ENCODE results near the gene MSANTD2. TPM values are rescaled to one million over a fixed set of nuclear protein-coding genes. Genes with fewer than 3 reads are reported as not detected.

The MSANTD2 gene
- polyA plus RNA-seq, 1 of the 3 experiments (the other 2 are of a cell fraction): 6.4 TPM

- no peak for TF ChIP-seq REST (IDR thresholded peaks at IDR 0.05; ENCODE audit: low read depth, low read length)
- TF ChIP-seq IRF3 (IDR thresholded peaks at IDR 0.05; ENCODE audit: low read depth, low read length): no peak
- no peak for TF ChIP-seq MEF2A (IDR thresholded peaks at IDR 0.05; ENCODE audit: borderline replicate concordance, low read depth)
- no peak for TF ChIP-seq CTCF (IDR thresholded peaks at IDR 0.05)
- no peak for TF ChIP-seq RAD21 (IDR thresholded peaks at IDR 0.05; ENCODE audit: low read length)
- no peak for TF ChIP-seq ELF1 (IDR thresholded peaks at IDR 0.05)
- no peak for TF ChIP-seq TAF1 (IDR thresholded peaks at IDR 0.05; ENCODE audit: borderline replicate concordance, low read depth, low read length)
- WGBS (ENCODE audit: low lambda C conversion rate): 96% methylated on average over 8 of the region's 8 CpGs
- no peaks in the 10 kb centered on the region for H3K9me2 ChIP-seq
- DNase-seq: no peak
- H3K9ac ChIP-seq: no peak overlapping the region
- no peaks in the 10 kb centered on the region for H3K79me2 ChIP-seq (ENCODE audit: insufficient read depth)
- no peaks in the 10 kb centered on the region for H4K20me1 ChIP-seq (ENCODE audit: insufficient read depth)
- CTCF ChIA-PET: interaction anchor here (0.8 to 17.8 kb wide), 22 partner anchors 10 to 434 kb away, joined by 3 to 220 read pairs (median 7); partner anchors contain the start of genes ROBO3 and VSIG2
- H2AFZ ChIP-seq (ENCODE audit: low read depth): peak overlapping the region; percentile 74
- H3K9me3 ChIP-seq: no peaks in the 10 kb centered on the region
- POLR2A ChIA-PET: no interaction called here
- no peak overlapping the region for H3K27ac ChIP-seq (ENCODE audit: low read depth in 2 of 2, low read length in 1 of 2)
- H3K4me3 ChIP-seq (ENCODE audit: low read depth in 2 of 2, low read length in 1 of 2): no peak overlapping the region
- no peaks in the 10 kb centered on the region for H3K36me3 ChIP-seq (replicated peaks in 1 of 2; ENCODE audit: control insufficient read depth in 1 of 2, insufficient read depth in 2 of 2, low read length in 1 of 2)
- no peak overlapping the region for H3K4me2 ChIP-seq
- no peaks in the 10 kb centered on the region; the same call in none of the 2 replicates for H3K27me3 ChIP-seq (ENCODE audit: insufficient read depth)
- peaks cover 2 to 3% of the 10 kb centered on the region in 2 experiments; a peak in 2 of 4 replicates for H3K4me1 ChIP-seq (ENCODE audit: control insufficient read depth in 1 of 2, insufficient read depth in 2 of 2, low read depth in 1 of 2, low read length in 1 of 2)
- H3F3A ChIP-seq (replicated peaks; ENCODE audit: insufficient read depth): peaks cover 10% of the 10 kb centered on the region
These were observed 35.7 kb upstream of the MSANTD2 start for GRCh38 chr11:124835918-124836317.

GRCh38 chr11:124834526-124835180 is 34.4 kb upstream of the MSANTD2 start:
- POLR2A ChIA-PET: no interaction called here
- TF ChIP-seq EP300 (IDR thresholded peaks at IDR 0.05; ENCODE audit: borderline replicate concordance in 1 of 2, low read depth in 1 of 2, low read length in 1 of 2) (no peak), CHD2 (IDR thresholded peaks at IDR 0.05; ENCODE audit: low read length, partially characterized antibody) (no peak), EZH2phosphoT487 (IDR thresholded peaks at IDR 0.05; ENCODE audit: borderline replicate concordance, low read depth) (no peak), ELF1 (IDR thresholded peaks at IDR 0.05) (no peak), FOXJ3 (CRISPR knock-in tag; IDR thresholded peaks at IDR 0.05) (no peak), MAX (IDR thresholded peaks at IDR 0.05; ENCODE audit: low read depth) (no peak), POLR2AphosphoS5 (IDR thresholded peaks at IDR 0.05; ENCODE audit: low read depth, low read length) (no peak), JUND (IDR thresholded peaks at IDR 0.05) (no peak), ZBTB33 (IDR thresholded peaks at IDR 0.05; ENCODE audit: borderline replicate concordance, low read depth) (no peak)

More at GRCh38 chr11:124834526-124835180, 34.4 kb upstream of the MSANTD2 start:
- CTCF ChIA-PET: interaction anchor here (0.7 to 17.8 kb wide), 4 partner anchors 9 to 190 kb away, joined by 3 to 220 read pairs (median 20); partner anchors contain the start of gene ROBO3
- Histone ChIP-seq H3K4me2 (no peak overlapping the region), H3K9ac (no peak overlapping the region), H3K27ac (ENCODE audit: low read depth in 2 of 2, low read length in 1 of 2) (no peak overlapping the region), H3K27me3 (ENCODE audit: insufficient read depth) (no peaks in the 10 kb centered on the region; the same call in none of the 2 replicates), H3K9me2 (no peaks in the 10 kb centered on the region), H3F3A (replicated peaks; ENCODE audit: insufficient read depth) (peaks cover 10% of the 10 kb centered on the region), H3K36me3 (replicated peaks in 1 of 2; ENCODE audit: control insufficient read depth in 1 of 2, insufficient read depth in 2 of 2, low read length in 1 of 2) (no peaks in the 10 kb centered on the region), H3K4me1 (ENCODE audit: control insufficient read depth in 1 of 2, insufficient read depth in 2 of 2, low read depth in 1 of 2, low read length in 1 of 2) (peaks cover 2 to 3% of the 10 kb centered on the region in 2 experiments; a peak in 2 of 4 replicates), H3K4me3 (ENCODE audit: low read depth in 2 of 2, low read length in 1 of 2) (no peak overlapping the region), H3K9me3 (no peaks in the 10 kb centered on the region), H4K20me1 (ENCODE audit: insufficient read depth) (no peaks in the 10 kb centered on the region), H3K79me2 (ENCODE audit: insufficient read depth) (no peaks in the 10 kb centered on the region), H2AFZ (ENCODE audit: low read depth) (no peak overlapping the region)
- WGBS (ENCODE audit: low lambda C conversion rate): 73% methylated on average over 3 of the region's 3 CpGs
- DNase-seq: no peak

All from SK-N-SH (cell line).